Heart right ventricle (tissue), 16 donors: ENCODE data around the gene FOXQ1. TPM values are rescaled to one million over a fixed set of nuclear protein-coding genes. Genes with fewer than 3 reads are reported as not detected.

Experiments used
- ATAC-seq, 8 donors: fragments of 200-7000 bp; cut with Tn5 transposase; one replicate each; pipeline ENCODE4 v1.9.1; 2020; ENCODE audit warnings: mild to moderate bottlenecking in 8 of 8, moderate library complexity in 8 of 8, moderate number of reproducible peaks in 1 of 8
- DNase-seq, 2 donors: peaks; one replicate each; pipeline ENCODE4 v3.0.0-alpha.2; 2020
- H3K27ac ChIP-seq, 10 donors: fragments of 200-600 bp; sonication (generic) in 2 of 10; one replicate each; pipeline versions ENCODE4 v1.5.0 to v1.8.0; 2020 to 2022; ENCODE audit warnings: mild to moderate bottlenecking in 3 of 10
- H3K27me3 ChIP-seq, 7 donors: fragments of 200-600 bp; one replicate each; pipeline ENCODE4 v1.8.0; 2021 to 2022; ENCODE audit warnings: mild to moderate bottlenecking in 2 of 7
- H3K36me3 ChIP-seq, 9 donors: fragments of 200-600 bp; sonication (generic) in 1 of 9; one replicate each; pipeline versions ENCODE4 v1.5.0 to v1.8.0; 2020 to 2022; ENCODE audit warnings: mild to moderate bottlenecking in 2 of 9
- H3K4me1 ChIP-seq, 9 donors: fragments of 200-600 bp; sonication (generic) in 1 of 9; one replicate each; pipeline versions ENCODE4 v1.5.0 to v1.8.0; 2020 to 2022; ENCODE audit warnings: mild to moderate bottlenecking in 4 of 9
- H3K4me3 ChIP-seq, 10 donors: fragments of 200-600 bp; sonication (generic) in 2 of 10; one replicate each; pipeline versions ENCODE4 v1.5.0 to v1.8.0; 2020 to 2022; ENCODE audit warnings: mild to moderate bottlenecking in 7 of 10, moderate library complexity in 2 of 10
- H3K9me3 ChIP-seq, 11 donors: fragments of 200-600 bp in 10 of 11; sonication (generic) in 2 of 11; one replicate each; pipeline versions ENCODE4 v1.5.0 to v1.8.0; 2013 to 2022; ENCODE audit warnings: mild to moderate bottlenecking in 2 of 11, control low read depth in 1 of 11, moderate library complexity in 1 of 11
- WGBS, 2 donors: extraction: QIAGEN DNeasy Blood & Tissue Kit; methylation state at CpG; one replicate each; pipeline ENCODE4 v1.1.7; 2013; ENCODE audit warnings: inconsistent platforms in 1 of 2; 5-methylcytosine and 5-hydroxymethylcytosine counted together
- intact Hi-C, 10 donors: fragments of 100-400 bp; cut with DNase I; formaldehyde crosslinking; loops; one replicate each; pipeline versions ENCODE4 v1.11.1 to v1.14.2; 2022
- polyA plus RNA-seq, 2 donors: library from polyadenylated mRNA; stranded (reverse); fragments of 200-250 nt; gene quantifications; one replicate each; pipeline ENCODE4 v1.2.3, GENCODE V29; 2013
- total RNA-seq, 10 donors: library from RNA; stranded (reverse); fragmentation: NEBNext Ultra II Directional in 3 of 10; extraction: Animal tissue kit (Norgen Biotek cat#: 25700) in 3 of 10; gene quantifications; one replicate each; pipeline versions ENCODE4 v1.2.1 to v1.2.4, GENCODE V29; 2021 to 2023
- TF ChIP-seq, protein P1 (sequence below), 9 donors: fragments of 200-600 bp; sonication (generic) in 2 of 9; IDR thresholded peaks; one replicate each; pipeline versions ENCODE4 v1.5.0 to v1.8.0; 2021 to 2022; ENCODE audit warnings: antibody characterized with exemption in 9 of 9, mild to moderate bottlenecking in 5 of 9, moderate library complexity in 1 of 9
- donor health status: Arrhythmogenic right ventricular cardiomyopathy.
- donor health status: ischemic (EF 13 %, LVEDD 7.1; RV severe dilation, severe dysfunction).
- donor health status: healthy with polysubstance abuse.
- donor health status: DM: no; HTN: yes; CAD: no.
- donor health status: DM: no; HTN: no; CAD: no.
- donor health status: ischemic (EF 25% LVEDD 6.9; RV normal size, moderate dysfunction).
- donor health status: ischemic (EF 25% LVEDD 5.7; RV mildly dilated, moderate dysfunction).
- donor health status: healthy.
- donor health status: DM: yes; HTN: yes; CAD: no.
- donor health status: Ischemic cardiomyopathy.
- donor health status: ischemic (EF 35%, LVEDD 5.7; RV mildly dilated, moderate dysfunction).
- donor health status: nonischemic (EF 11% LVEDD 7.7; RV severe dilation, severe dysfunction).
- donor health status: DM: yes; HTN: yes; CAD: no.
- donor health status: PGD.
- donor health status: ischemic (EF 29% LVEDD 5.4; RV normal size, mild dysfunction).
- donor health status: nonischemic (EF 23%, LVEDD 6.1; RV moderate dilation, normal function).

The FOXQ1 gene
- total and polyA plus RNA-seq, 12 donors, result not detected

GRCh38 chr6:1363298-1363697 is 51.4 kb downstream of the FOXQ1 start:
- TF ChIP-seq, protein P1, sequence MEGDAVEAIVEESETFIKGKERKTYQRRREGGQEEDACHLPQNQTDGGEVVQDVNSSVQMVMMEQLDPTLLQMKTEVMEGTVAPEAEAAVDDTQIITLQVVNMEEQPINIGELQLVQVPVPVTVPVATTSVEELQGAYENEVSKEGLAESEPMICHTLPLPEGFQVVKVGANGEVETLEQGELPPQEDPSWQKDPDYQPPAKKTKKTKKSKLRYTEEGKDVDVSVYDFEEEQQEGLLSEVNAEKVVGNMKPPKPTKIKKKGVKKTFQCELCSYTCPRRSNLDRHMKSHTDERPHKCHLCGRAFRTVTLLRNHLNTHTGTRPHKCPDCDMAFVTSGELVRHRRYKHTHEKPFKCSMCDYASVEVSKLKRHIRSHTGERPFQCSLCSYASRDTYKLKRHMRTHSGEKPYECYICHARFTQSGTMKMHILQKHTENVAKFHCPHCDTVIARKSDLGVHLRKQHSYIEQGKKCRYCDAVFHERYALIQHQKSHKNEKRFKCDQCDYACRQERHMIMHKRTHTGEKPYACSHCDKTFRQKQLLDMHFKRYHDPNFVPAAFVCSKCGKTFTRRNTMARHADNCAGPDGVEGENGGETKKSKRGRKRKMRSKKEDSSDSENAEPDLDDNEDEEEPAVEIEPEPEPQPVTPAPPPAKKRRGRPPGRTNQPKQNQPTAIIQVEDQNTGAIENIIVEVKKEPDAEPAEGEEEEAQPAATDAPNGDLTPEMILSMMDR (IDR thresholded peaks at IDR 0.05), result no peak
- Histone ChIP-seq H3K27ac (no peak overlapping the region), H3K36me3 (no peaks in the 10 kb centered on the region), H3K4me3 (no peak overlapping the region), H3K27me3 (peaks cover 0 to 53% (median 26%) of the 10 kb centered on the region in 7 donors), H3K9me3 (peaks cover 0 to 3% (median 0%) of the 10 kb centered on the region in 11 donors), H3K4me1 (no peaks in the 10 kb centered on the region)
- WGBS, 2 donors, result 85 to 87% methylated on average over 4 of the region's 4 CpGs
- ATAC-seq, result peak in 2 of 8 donors; percentile 12 to 70
- no peak for DNase-seq
- intact Hi-C loops, result no loop called here

- H3K27ac ChIP-seq, result no peak overlapping the region
- H3K4me3 ChIP-seq, result no peak overlapping the region
- peaks cover 0 to 3% (median 0%) of the 10 kb centered on the region in 11 donors for H3K9me3 ChIP-seq
- no peaks in the 10 kb centered on the region for H3K4me1 ChIP-seq
- TF ChIP-seq, protein P1 (IDR thresholded peaks at IDR 0.05), result peak in 4 of 9 donors; percentile 19 to 34 (median 26)
- ATAC-seq (peak in 7 of 8 donors; percentile 35 to 87 (median 52)), DNase-seq (no peak)
- H3K27me3 ChIP-seq, result peaks cover 0 to 58% (median 32%) of the 10 kb centered on the region in 7 donors
- intact Hi-C loops, result no loop called here
- H3K36me3 ChIP-seq, result no peaks in the 10 kb centered on the region
- 47 to 53% methylated on average over 16 of the region's 16 CpGs for WGBS, 2 donors
Measured at GRCh38 chr6:1363729-1364572, 52.1 kb downstream of the FOXQ1 start.

Other genes with a start within 250 kb of the FOXQ1 start
- under 1 TPM in 7 of 10 donors, not detected in 3; 0.10 to 0.18 (median 0.14) TPM for gene FOXF2, start 77.5 kb downstream of the FOXQ1 start, total RNA-seq
- gene FOXF2, start 77.5 kb downstream of the FOXQ1 start, polyA plus RNA-seq, result under 1 TPM; 0.15 to 0.16 TPM